OCI-LY7 (cell line): ENCODE results near the gene COPRS.

Experiments
- CTCF ChIP-seq: fragments of 200-600 bp; sonication (generic); conservative IDR thresholded peaks from 2 replicates; pipeline ENCODE4 v1.5.1; 2014; ENCODE audit warnings: mild to moderate bottlenecking, antibody characterized with exemption, low read length, moderate library complexity, mixed read lengths
- EZH2phosphoT487 ChIP-seq: fragments of 200-600 bp; sonication (generic); IDR thresholded peaks from 2 replicates; pipeline ENCODE4 v1.6.1; 2018; ENCODE audit warnings: low read depth, borderline replicate concordance, mild to moderate bottlenecking, mixed run types, antibody characterized with exemption, low read length, moderate library complexity, mixed read lengths

GRCh38 chr17:31859487-31860008, 504 bp upstream of the COPRS start:
- no peak for TF ChIP-seq CTCF
- TF ChIP-seq EZH2phosphoT487: no peak
